PFSK-1 (cell line): ENCODE data around the gene UBTD1.

Source experiments
- FOXP2 ChIP-seq: optimal IDR thresholded peaks from 2 replicates; pipeline ENCODE3; 2011; ENCODE audit warnings: borderline replicate concordance, control low read depth, inconsistent platforms; ENCODE audit not compliant: insufficient read depth; ENCODE audit errors: extremely low read length, extremely low read depth
- POLR2AphosphoS5 ChIP-seq: IDR thresholded peaks from 2 replicates; pipeline ENCODE4 v1.6.1; 2012; ENCODE audit warnings: low read depth, mild to moderate bottlenecking, control low read depth, low read length, moderate library complexity
- TAF1 ChIP-seq: IDR thresholded peaks from 2 replicates; pipeline ENCODE4 v1.6.1; 2012; ENCODE audit warnings: low read length, control low read depth, borderline replicate concordance; ENCODE audit not compliant: insufficient read depth
- TF ChIP-seq, protein P1 (sequence below), 2 experiments: IDR thresholded peaks; 2 replicates each; pipeline versions ENCODE4 v1.6.1 to v1.8.0; 2011 to 2012; ENCODE audit warnings: low read depth in 2 of 2, low read length in 2 of 2, control low read depth in 1 of 2, inconsistent platforms in 1 of 2, mild to moderate bottlenecking in 1 of 2, moderate library complexity in 1 of 2; ENCODE audit not compliant: insufficient read depth in 1 of 2

DNA sequence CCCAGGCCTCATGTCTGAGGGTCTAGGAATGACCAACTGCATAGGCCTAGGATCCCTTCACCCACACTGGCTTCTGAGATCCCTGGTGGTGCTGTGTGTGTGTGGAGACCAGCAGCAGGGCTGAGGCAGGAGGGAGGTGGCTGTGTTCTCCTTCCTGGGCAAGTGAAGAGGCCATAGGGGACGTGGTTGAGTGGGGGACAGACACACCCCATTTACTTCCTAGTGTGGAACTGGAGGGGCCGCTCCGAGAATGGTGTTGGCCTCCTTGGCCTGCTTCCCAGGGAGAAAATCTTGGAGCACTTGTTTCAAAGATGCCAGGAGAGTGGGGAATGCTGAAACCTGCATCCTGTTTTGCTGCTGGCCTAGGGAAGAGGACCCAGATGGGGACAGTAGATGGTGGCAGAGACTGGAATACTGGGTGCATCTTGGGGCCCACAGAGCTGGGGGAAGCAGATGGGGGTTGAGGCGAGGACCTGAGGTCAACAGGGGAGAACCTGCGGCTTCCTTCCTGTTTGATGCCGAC is 19.1 kb downstream of the UBTD1 start:
- TF ChIP-seq FOXP2 = no peak
- TF ChIP-seq POLR2AphosphoS5 = no peak
- TF ChIP-seq, protein P1, sequence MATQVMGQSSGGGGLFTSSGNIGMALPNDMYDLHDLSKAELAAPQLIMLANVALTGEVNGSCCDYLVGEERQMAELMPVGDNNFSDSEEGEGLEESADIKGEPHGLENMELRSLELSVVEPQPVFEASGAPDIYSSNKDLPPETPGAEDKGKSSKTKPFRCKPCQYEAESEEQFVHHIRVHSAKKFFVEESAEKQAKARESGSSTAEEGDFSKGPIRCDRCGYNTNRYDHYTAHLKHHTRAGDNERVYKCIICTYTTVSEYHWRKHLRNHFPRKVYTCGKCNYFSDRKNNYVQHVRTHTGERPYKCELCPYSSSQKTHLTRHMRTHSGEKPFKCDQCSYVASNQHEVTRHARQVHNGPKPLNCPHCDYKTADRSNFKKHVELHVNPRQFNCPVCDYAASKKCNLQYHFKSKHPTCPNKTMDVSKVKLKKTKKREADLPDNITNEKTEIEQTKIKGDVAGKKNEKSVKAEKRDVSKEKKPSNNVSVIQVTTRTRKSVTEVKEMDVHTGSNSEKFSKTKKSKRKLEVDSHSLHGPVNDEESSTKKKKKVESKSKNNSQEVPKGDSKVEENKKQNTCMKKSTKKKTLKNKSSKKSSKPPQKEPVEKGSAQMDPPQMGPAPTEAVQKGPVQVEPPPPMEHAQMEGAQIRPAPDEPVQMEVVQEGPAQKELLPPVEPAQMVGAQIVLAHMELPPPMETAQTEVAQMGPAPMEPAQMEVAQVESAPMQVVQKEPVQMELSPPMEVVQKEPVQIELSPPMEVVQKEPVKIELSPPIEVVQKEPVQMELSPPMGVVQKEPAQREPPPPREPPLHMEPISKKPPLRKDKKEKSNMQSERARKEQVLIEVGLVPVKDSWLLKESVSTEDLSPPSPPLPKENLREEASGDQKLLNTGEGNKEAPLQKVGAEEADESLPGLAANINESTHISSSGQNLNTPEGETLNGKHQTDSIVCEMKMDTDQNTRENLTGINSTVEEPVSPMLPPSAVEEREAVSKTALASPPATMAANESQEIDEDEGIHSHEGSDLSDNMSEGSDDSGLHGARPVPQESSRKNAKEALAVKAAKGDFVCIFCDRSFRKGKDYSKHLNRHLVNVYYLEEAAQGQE (IDR thresholded peaks at IDR 0.05; ENCODE audit: insufficient read depth in 1 of 2, low read depth in 2 of 2, low read length in 2 of 2) = no peak
- no peak for TF ChIP-seq TAF1
